ENCODE measurements around the gene PHIP. TPM values are rescaled to one million over a fixed set of nuclear protein-coding genes. Genes with fewer than 3 reads are reported as not detected.

The PHIP gene
- total and polyA plus RNA-seq, 2 donors from 2014 or later: 4.8 to 30.6 TPM

GRCh38 chr6:79048611-79049010 is 29.4 kb downstream of the PHIP start:
- intact Hi-C loops (cut with DNase I): no loop called here
- Histone ChIP-seq H3K4me3 (ENCODE audit: low read length in 3 of 3) (no peak overlapping the region), H3K4me1 (ENCODE audit: control insufficient read depth in 2 of 3, insufficient read depth in 2 of 3, low read depth in 1 of 3, low read length in 3 of 3) (peaks cover 0 to 3% (median 0%) of the 10 kb centered on the region in 3 donors), H3K27me3 (ENCODE audit: control insufficient read depth, insufficient read depth, low read length) (no peaks in the 10 kb centered on the region), H3K9ac (ENCODE audit: low read length in 3 of 3) (no peak overlapping the region), H3K36me3 (ENCODE audit: control insufficient read depth in 2 of 3, insufficient read depth in 3 of 3, low read length in 3 of 3) (peaks cover 3 to 10% (median 9%) of the 10 kb centered on the region in 3 donors), H3K9me3 (ENCODE audit: control insufficient read depth in 2 of 3, insufficient read depth in 1 of 3, low read length in 3 of 3) (no peaks in the 10 kb centered on the region), H3K27ac (ENCODE audit: low read depth in 2 of 2, low read length in 2 of 2) (no peak overlapping the region)
- peak in 1 of 5 donors; percentile 17 for DNase-seq
- TF ChIP-seq CTCF (IDR thresholded peaks at IDR 0.05; ENCODE audit: borderline replicate concordance, extremely low read depth, insufficient read depth): peak; percentile 23
- no peak for FAIRE-seq

GRCh38 chr6:79047072-79047471 is 31.0 kb downstream of the PHIP start:
- intact Hi-C loops (cut with DNase I): no loop called here
- DNase-seq (no peak), FAIRE-seq (no peak)
- Histone ChIP-seq H3K27me3 (ENCODE audit: control insufficient read depth, insufficient read depth, low read length) (no peaks in the 10 kb centered on the region), H3K9ac (ENCODE audit: low read length in 3 of 3) (no peak overlapping the region), H3K36me3 (ENCODE audit: control insufficient read depth in 2 of 3, insufficient read depth in 3 of 3, low read length in 3 of 3) (peaks cover under 1 to 3% (median 1%) of the 10 kb centered on the region in 3 donors), H3K9me3 (ENCODE audit: control insufficient read depth in 2 of 3, insufficient read depth in 1 of 3, low read length in 3 of 3) (no peaks in the 10 kb centered on the region), H3K27ac (ENCODE audit: low read depth in 2 of 2, low read length in 2 of 2) (no peak overlapping the region), H3K4me3 (ENCODE audit: low read length in 3 of 3) (no peak overlapping the region), H3K4me1 (ENCODE audit: control insufficient read depth in 2 of 3, insufficient read depth in 2 of 3, low read depth in 1 of 3, low read length in 3 of 3) (peaks cover 0 to 3% (median 0%) of the 10 kb centered on the region in 3 donors)
- TF ChIP-seq CTCF (IDR thresholded peaks at IDR 0.05; ENCODE audit: borderline replicate concordance, extremely low read depth, insufficient read depth): no peak

- Histone ChIP-seq H3K36me3 (ENCODE audit: control insufficient read depth in 2 of 3, insufficient read depth in 3 of 3, low read length in 3 of 3) (no peaks in the 10 kb centered on the region), H3K4me1 (ENCODE audit: control insufficient read depth in 2 of 3, insufficient read depth in 2 of 3, low read depth in 1 of 3, low read length in 3 of 3) (peaks cover 0 to 3% (median 0%) of the 10 kb centered on the region in 3 donors), H3K4me3 (ENCODE audit: low read length in 3 of 3) (no peak overlapping the region), H3K27ac (ENCODE audit: low read depth in 2 of 2, low read length in 2 of 2) (no peak overlapping the region), H3K9me3 (ENCODE audit: control insufficient read depth in 2 of 3, insufficient read depth in 1 of 3, low read length in 3 of 3) (no peaks in the 10 kb centered on the region), H3K27me3 (ENCODE audit: control insufficient read depth, insufficient read depth, low read length) (no peaks in the 10 kb centered on the region), H3K9ac (ENCODE audit: low read length in 3 of 3) (no peak overlapping the region)
- FAIRE-seq (no peak), DNase-seq (no peak)
- no peak for TF ChIP-seq CTCF (IDR thresholded peaks at IDR 0.05; ENCODE audit: borderline replicate concordance, extremely low read depth, insufficient read depth)
- intact Hi-C loops (cut with DNase I): no loop called here
These were observed 32.1 kb downstream of the PHIP start for GRCh38 chr6:79045966-79046365.

GRCh38 chr6:79042799-79043126 is 35.3 kb downstream of the PHIP start:
- FAIRE-seq: no peak
- Histone ChIP-seq H3K27ac (ENCODE audit: low read depth in 2 of 2, low read length in 2 of 2) (no peak overlapping the region), H3K36me3 (ENCODE audit: control insufficient read depth in 2 of 3, insufficient read depth in 3 of 3, low read length in 3 of 3) (peaks cover 0 to 2% (median 0%) of the 10 kb centered on the region in 3 donors)

More at GRCh38 chr6:79042799-79043126, 35.3 kb downstream of the PHIP start:
- intact Hi-C loops (cut with DNase I): no loop called here
- Histone ChIP-seq H3K4me1 (ENCODE audit: control insufficient read depth in 2 of 3, insufficient read depth in 2 of 3, low read depth in 1 of 3, low read length in 3 of 3) (peaks cover 0 to 3% (median 0%) of the 10 kb centered on the region in 3 donors), H3K27me3 (ENCODE audit: control insufficient read depth, insufficient read depth, low read length) (no peaks in the 10 kb centered on the region), H3K9ac (ENCODE audit: low read length in 3 of 3) (no peak overlapping the region), H3K4me3 (ENCODE audit: low read length in 3 of 3) (no peak overlapping the region), H3K9me3 (ENCODE audit: control insufficient read depth in 2 of 3, insufficient read depth in 1 of 3, low read length in 3 of 3) (peaks cover 0 to 4% (median 0%) of the 10 kb centered on the region in 3 donors)
- DNase-seq: no peak
- no peak for TF ChIP-seq CTCF (IDR thresholded peaks at IDR 0.05; ENCODE audit: borderline replicate concordance, extremely low read depth, insufficient read depth)
